H9 (cell line): ENCODE results near the gene HEBP2. TPM values are rescaled to one million over a fixed set of nuclear protein-coding genes. Genes with fewer than 3 reads are reported as not detected.

Experiments used
- DNase-seq: peaks from one replicate; pipeline ENCODE4 v3.0.0-alpha.2; 2017
- H2AFZ ChIP-seq: one replicate; pipeline ENCODE4 v1.6.1; 2013; ENCODE audit warnings: mild to moderate bottlenecking, low read length, control low read depth, moderate library complexity
- H2AK5ac ChIP-seq: 2 replicates; pipeline ENCODE4 v1.6.1; 2013; ENCODE audit warnings: low read length, control low read depth, mixed read lengths; ENCODE audit not compliant: insufficient read length
- H2BK120ac ChIP-seq: one replicate; pipeline ENCODE4 v1.6.1; 2013; ENCODE audit warnings: low read depth, mild to moderate bottlenecking, low read length, control low read depth, inconsistent platforms; ENCODE audit not compliant: poor library complexity, severe bottlenecking
- H2BK12ac ChIP-seq: 2 replicates; pipeline ENCODE4 v1.6.1; 2013; ENCODE audit warnings: low read length, control low read depth, mixed read lengths, low read depth; ENCODE audit not compliant: insufficient read length
- H2BK15ac ChIP-seq: 2 replicates; pipeline ENCODE4 v1.6.1; 2013; ENCODE audit warnings: low read depth, low read length, control low read depth
- H2BK20ac ChIP-seq: one replicate; pipeline ENCODE4 v1.6.1; 2013; ENCODE audit warnings: low read depth, mild to moderate bottlenecking, low read length, control low read depth, inconsistent platforms; ENCODE audit not compliant: poor library complexity, severe bottlenecking
- H2BK5ac ChIP-seq: 2 replicates; pipeline ENCODE4 v1.6.1; 2013; ENCODE audit warnings: low read length, control low read depth, mixed read lengths; ENCODE audit not compliant: insufficient read length
- H3K14ac ChIP-seq: 2 replicates; pipeline ENCODE4 v1.6.1; 2013; ENCODE audit warnings: low read length, control low read depth; ENCODE audit not compliant: insufficient read depth
- H3K18ac ChIP-seq: 2 replicates; pipeline ENCODE4 v1.6.1; 2013; ENCODE audit warnings: low read depth, mild to moderate bottlenecking, mixed read lengths, low read length, control low read depth; ENCODE audit not compliant: insufficient read length
- H3K23ac ChIP-seq: 2 replicates; pipeline ENCODE4 v1.6.1; 2013; ENCODE audit warnings: low read length, control low read depth, mixed read lengths, low read depth; ENCODE audit not compliant: insufficient read length
- H3K23me2 ChIP-seq: 2 replicates; pipeline ENCODE4 v1.6.1; 2013; ENCODE audit warnings: low read depth, mild to moderate bottlenecking, mixed read lengths, low read length, control low read depth; ENCODE audit not compliant: insufficient read length, poor library complexity, severe bottlenecking
- H3K27ac ChIP-seq: 2 replicates; pipeline ENCODE4 v1.5.1; 2013; ENCODE audit warnings: low read length, control low read depth, mixed read lengths, low read depth; ENCODE audit not compliant: insufficient read length
- H3K27me3 ChIP-seq: 2 replicates; pipeline ENCODE4 v1.6.1; 2013; ENCODE audit warnings: low read length, control low read depth, inconsistent platforms; ENCODE audit not compliant: insufficient read depth
- H3K4ac ChIP-seq: 2 replicates; pipeline ENCODE4 v1.6.1; 2013; ENCODE audit warnings: low read depth, mild to moderate bottlenecking, control low read depth, inconsistent platforms, low read length, moderate library complexity
- H3K4me1 ChIP-seq: 2 replicates; pipeline ENCODE4 v1.6.1; 2013; ENCODE audit warnings: low read length, control low read depth, inconsistent platforms; ENCODE audit not compliant: insufficient read depth
- H3K4me2 ChIP-seq: 2 replicates; pipeline ENCODE4 v1.6.1; 2013; ENCODE audit warnings: low read length, control low read depth, mixed read lengths; ENCODE audit not compliant: insufficient read length, insufficient read depth
- H3K56ac ChIP-seq: 2 replicates; pipeline ENCODE4 v1.6.1; 2013; ENCODE audit warnings: low read depth, mild to moderate bottlenecking, mixed read lengths, low read length, control low read depth; ENCODE audit not compliant: insufficient read length
- H3K79me1 ChIP-seq: 2 replicates; pipeline ENCODE4 v1.6.1; 2013; ENCODE audit warnings: low read depth, mild to moderate bottlenecking, moderate library complexity, low read length, control low read depth, inconsistent platforms; ENCODE audit not compliant: insufficient read depth, poor library complexity, severe bottlenecking
- H3K79me2 ChIP-seq: 2 replicates; pipeline ENCODE4 v1.6.1; 2013; ENCODE audit warnings: low read length, control low read depth, inconsistent platforms; ENCODE audit not compliant: insufficient read depth
- H3K9ac ChIP-seq: 2 replicates; pipeline ENCODE4 v1.6.1; 2013; ENCODE audit warnings: low read length, control low read depth, mixed read lengths; ENCODE audit not compliant: insufficient read length; ENCODE audit errors: extremely low read depth
- H3K9me3 ChIP-seq: one replicate; pipeline ENCODE4 v1.6.1; 2013; ENCODE audit warnings: low read depth, low read length, inconsistent platforms; ENCODE audit not compliant: control insufficient read depth
- H3T11ph ChIP-seq: one replicate; pipeline ENCODE4 v1.6.1; 2013; ENCODE audit warnings: mild to moderate bottlenecking, low read length, control low read depth, inconsistent platforms
- H4K20me1 ChIP-seq: one replicate; pipeline ENCODE4 v1.6.1; 2013; ENCODE audit not compliant: control insufficient read depth, insufficient read length, insufficient read depth
- H4K5ac ChIP-seq: 2 replicates; pipeline ENCODE4 v1.6.1; 2013; ENCODE audit warnings: low read depth, mild to moderate bottlenecking, mixed read lengths, low read length, control low read depth; ENCODE audit not compliant: insufficient read length
- H4K8ac ChIP-seq: replicated peaks from 2 replicates; pipeline ENCODE4 v1.6.1; 2013; ENCODE audit warnings: low read length, control low read depth, mixed read lengths, low read depth; ENCODE audit not compliant: insufficient read length
- H4K91ac ChIP-seq: 2 replicates; pipeline ENCODE4 v1.6.1; 2013; ENCODE audit warnings: low read depth, mild to moderate bottlenecking, moderate library complexity, mixed read lengths, low read length, control low read depth; ENCODE audit not compliant: insufficient read length
- H3K27ac Mint-ChIP-seq, 3 experiments: 2 replicates in 2 of 3; 3 replicates in 1 of 3; pipeline ENCODE4 v1.8.0; 2020 to 2021; ENCODE audit warnings: mixed read lengths in 3 of 3, mild to moderate bottlenecking in 1 of 3, moderate library complexity in 1 of 3
- H3K27me3 Mint-ChIP-seq: 2 replicates; pipeline ENCODE4 v1.8.0; 2021; ENCODE audit warnings: low read depth, mild to moderate bottlenecking, moderate library complexity, mixed read lengths
- H3K36me3 Mint-ChIP-seq, 3 experiments: 2 replicates in 2 of 3; 3 replicates in 1 of 3; pipeline ENCODE4 v1.8.0; 2020 to 2021; ENCODE audit warnings: low read depth in 3 of 3, mixed read lengths in 3 of 3; ENCODE audit not compliant: insufficient read depth in 1 of 3
- H3K4me1 Mint-ChIP-seq, 2 experiments: 2 replicates each; pipeline ENCODE4 v1.8.0; 2020; ENCODE audit warnings: mixed read lengths in 2 of 2
- H3K4me3 Mint-ChIP-seq, 2 experiments: 2 replicates in 1 of 2; 3 replicates in 1 of 2; pipeline ENCODE4 v1.8.0; 2020 to 2021; ENCODE audit warnings: mild to moderate bottlenecking in 2 of 2, mixed read lengths in 2 of 2, moderate library complexity in 1 of 2
- H3K9me3 Mint-ChIP-seq, 2 experiments: 2 replicates in 1 of 2; 3 replicates in 1 of 2; pipeline ENCODE4 v1.8.0; 2020; ENCODE audit warnings: mild to moderate bottlenecking in 2 of 2, mixed read lengths in 2 of 2, moderate library complexity in 1 of 2
- CTCF ChIP-seq: fragments of 200-600 bp; sonication (generic); conservative IDR thresholded peaks from 3 replicates; pipeline ENCODE4 v1.8.0; 2021; ENCODE audit warnings: antibody characterized with exemption, mild to moderate bottlenecking
- WGBS: extraction: QIAGEN DNeasy Blood & Tissue Kit; methylation state at CpG from one replicate; pipeline ENCODE4 v1.1.7; 2013; ENCODE audit warnings: missing lambda C conversion rate, low lambda C conversion rate, mixed read lengths; ENCODE audit not compliant: insufficient read length; ENCODE audit errors: extremely low coverage; 5-methylcytosine and 5-hydroxymethylcytosine counted together
- total RNA-seq: library from RNA; stranded (reverse); gene quantifications from 2 replicates; pipeline ENCODE4 v1.2.1, GENCODE V29; 2021

The HEBP2 gene
- total RNA-seq, 1 experiment from 2014 or later = 57.8 TPM

GRCh38 chr6:138383776-138384175, 20.2 kb upstream of the HEBP2 start:
- no peak overlapping the region for H2BK120ac ChIP-seq
- no peaks in the 10 kb centered on the region; the same call in 1 of the 2 replicates for H3K4me1 ChIP-seq
- H2BK20ac ChIP-seq = no peak overlapping the region
- no peak overlapping the region for H3K23ac ChIP-seq
- H3K9me3 ChIP-seq = no peaks in the 10 kb centered on the region
- H3K27ac Mint-ChIP-seq = no peak overlapping the region; a peak in 1 of 7 replicates
- no peak overlapping the region for H3K56ac ChIP-seq
- H3K4me1 Mint-ChIP-seq = peaks cover 22 to 24% of the 10 kb centered on the region in 2 experiments
- WGBS = no CpG with 5 or more reads among the region's 3 CpGs
- H3K4ac ChIP-seq = no peak overlapping the region
- no peak overlapping the region for H4K8ac ChIP-seq
- no peaks in the 10 kb centered on the region for H3K27me3 Mint-ChIP-seq
- H3K4me2 ChIP-seq = no peak overlapping the region
- no peak for TF ChIP-seq CTCF
- H3K9me3 Mint-ChIP-seq = no peaks in the 10 kb centered on the region
- H4K5ac ChIP-seq = no peak overlapping the region
- H4K91ac ChIP-seq = no peak overlapping the region
- H2BK5ac ChIP-seq = no peak overlapping the region
- no peaks in the 10 kb centered on the region for H3K27me3 ChIP-seq
- no peaks in the 10 kb centered on the region for H3K23me2 ChIP-seq
- no peaks in the 10 kb centered on the region for H3K79me1 ChIP-seq
- no peak overlapping the region for H2AFZ ChIP-seq
- H2BK15ac ChIP-seq = no peak overlapping the region
- no peak overlapping the region for H3K4me3 Mint-ChIP-seq
- H3T11ph ChIP-seq = no peak overlapping the region
- no peaks in the 10 kb centered on the region for H3K36me3 Mint-ChIP-seq
- H3K9ac ChIP-seq = no peak overlapping the region
- no peak overlapping the region for H3K27ac ChIP-seq
- H3K14ac ChIP-seq = no peak overlapping the region
- no peak for DNase-seq
- no peak overlapping the region for H2AK5ac ChIP-seq
- no peak overlapping the region for H3K18ac ChIP-seq
- H3K79me2 ChIP-seq = no peaks in the 10 kb centered on the region
- H2BK12ac ChIP-seq = no peak overlapping the region
- no peaks in the 10 kb centered on the region for H4K20me1 ChIP-seq
